K562 (cell line): ENCODE results near the gene SKIDA1. TPM values are rescaled to one million over a fixed set of nuclear protein-coding genes. Genes with fewer than 3 reads are reported as not detected.

Experiments
- ARID1B ChIP-seq: fragments of 450-650 bp; IDR thresholded peaks from 2 replicates; pipeline ENCODE4 v1.6.1; 2016; ENCODE audit warnings: antibody characterized with exemption, mild to moderate bottlenecking, inconsistent platforms
- ATF1 ChIP-seq, 2 experiments: fragments of 450-650 bp in 1 of 2; IDR thresholded peaks; 2 replicates each; pipeline ENCODE4 v1.6.1; 2016; ENCODE audit warnings: missing compliant biosample characterization in 1 of 2, missing genetic modification characterization in 1 of 2
- CAMTA2 ChIP-seq: fragments of 250-450 bp; sonication (Bioruptor Pico); conservative IDR thresholded peaks from 2 replicates; pipeline ENCODE4 v1.5.1; 2022
- polyA plus RNA-seq, 8 experiments: library from polyadenylated mRNA; depleted of rRNA in 4 of 8; stranded (reverse) in 5 of 8; unstranded in 3 of 8; fragments of >200 nt; fragmentation: Nextera tagmentation in 2 of 8; fragmentation: Illumina TruSeq in 1 of 8; extraction: Ambion mirVana in 2 of 8; extraction: Trizol in 1 of 8; gene quantifications; 2 replicates each; pipeline versions ENCODE4 v1.2.1 to v1.2.3, GENCODE V29; 2011 to 2014; ENCODE audit warnings: inconsistent platforms in 1 of 8, missing spikeins in 1 of 8
- total RNA-seq, 7 experiments: library from RNA; depleted of rRNA in 6 of 7; stranded (reverse); fragments of >200 nt in 6 of 7; fragmentation: Illumina TruSeq in 2 of 7; extraction: Trizol in 2 of 7; gene quantifications; 2 replicates each; pipeline versions ENCODE4 v1.2.1 to v1.2.3, GENCODE V29; 2011 to 2021; ENCODE audit warnings: low replicate concordance in 1 of 7
- TF ChIP-seq, protein P1 (sequence below), 2 experiments: fragments of 450-650 bp; IDR thresholded peaks; 2 replicates each; pipeline ENCODE4 v1.6.1; 2016; ENCODE audit warnings: mild to moderate bottlenecking in 2 of 2, borderline replicate concordance in 1 of 2, low read depth in 1 of 2, moderate library complexity in 1 of 2
- TF ChIP-seq, protein P2 (sequence below): fragments of 450-650 bp; formaldehyde crosslinking; IDR thresholded peaks from 2 replicates; pipeline ENCODE4 v1.4.0; 2022; ENCODE audit warnings: mild to moderate bottlenecking, moderate library complexity
- TF ChIP-seq, protein P3 (sequence below): fragments of 200-800 bp; sonication (Bioruptor generic); IDR thresholded peaks from 2 replicates; pipeline ENCODE4 v1.6.1; 2017; ENCODE audit warnings: missing genetic modification characterization, missing compliant biosample characterization
- TF ChIP-seq, protein P4 (sequence below): fragments of 450-650 bp; IDR thresholded peaks from 2 replicates; pipeline ENCODE4 v1.6.1; 2017; ENCODE audit warnings: antibody characterized with exemption, mild to moderate bottlenecking
- TF ChIP-seq, protein P5 (sequence below), 3 experiments: fragments of 200-800 bp in 1 of 3; fragments of 250-450 bp in 1 of 3; fragments of 450-650 bp in 1 of 3; sonication (Bioruptor Pico) in 1 of 3; sonication (Bioruptor generic) in 1 of 3; formaldehyde crosslinking in 1 of 3; IDR thresholded peaks; 2 replicates each; pipeline versions ENCODE4 v1.6.1 to v1.8.0; 2016 to 2022; ENCODE audit warnings: mild to moderate bottlenecking in 2 of 3, missing genetic modification characterization in 2 of 3, missing compliant biosample characterization in 1 of 3, moderate library complexity in 1 of 3

SKIDA1 gene
- total and polyA plus RNA-seq, 9 of the 15 experiments (the other 6 are each of a cell fraction or from before 2014, with no cell fraction given) = 0.05 to 1.1 (median 0.42) TPM

DNA sequence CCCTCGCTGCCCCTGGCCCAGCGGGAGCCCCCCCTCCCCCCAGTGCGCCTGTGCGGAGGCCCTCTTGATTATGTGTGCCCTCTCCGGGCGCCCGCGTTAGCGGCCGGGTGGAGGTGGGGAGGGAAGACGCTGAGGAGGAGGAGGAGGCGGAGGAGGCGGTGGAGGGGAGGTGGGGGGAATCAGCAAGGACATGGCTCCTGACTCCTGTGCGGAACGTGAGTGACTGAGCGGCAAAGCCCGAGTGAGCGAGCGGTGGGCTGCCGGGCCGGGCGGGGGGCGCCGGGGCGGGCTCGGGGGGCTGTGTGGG, 8.8 kb upstream of the SKIDA1 start (continued):
- TF ChIP-seq, protein P1, sequence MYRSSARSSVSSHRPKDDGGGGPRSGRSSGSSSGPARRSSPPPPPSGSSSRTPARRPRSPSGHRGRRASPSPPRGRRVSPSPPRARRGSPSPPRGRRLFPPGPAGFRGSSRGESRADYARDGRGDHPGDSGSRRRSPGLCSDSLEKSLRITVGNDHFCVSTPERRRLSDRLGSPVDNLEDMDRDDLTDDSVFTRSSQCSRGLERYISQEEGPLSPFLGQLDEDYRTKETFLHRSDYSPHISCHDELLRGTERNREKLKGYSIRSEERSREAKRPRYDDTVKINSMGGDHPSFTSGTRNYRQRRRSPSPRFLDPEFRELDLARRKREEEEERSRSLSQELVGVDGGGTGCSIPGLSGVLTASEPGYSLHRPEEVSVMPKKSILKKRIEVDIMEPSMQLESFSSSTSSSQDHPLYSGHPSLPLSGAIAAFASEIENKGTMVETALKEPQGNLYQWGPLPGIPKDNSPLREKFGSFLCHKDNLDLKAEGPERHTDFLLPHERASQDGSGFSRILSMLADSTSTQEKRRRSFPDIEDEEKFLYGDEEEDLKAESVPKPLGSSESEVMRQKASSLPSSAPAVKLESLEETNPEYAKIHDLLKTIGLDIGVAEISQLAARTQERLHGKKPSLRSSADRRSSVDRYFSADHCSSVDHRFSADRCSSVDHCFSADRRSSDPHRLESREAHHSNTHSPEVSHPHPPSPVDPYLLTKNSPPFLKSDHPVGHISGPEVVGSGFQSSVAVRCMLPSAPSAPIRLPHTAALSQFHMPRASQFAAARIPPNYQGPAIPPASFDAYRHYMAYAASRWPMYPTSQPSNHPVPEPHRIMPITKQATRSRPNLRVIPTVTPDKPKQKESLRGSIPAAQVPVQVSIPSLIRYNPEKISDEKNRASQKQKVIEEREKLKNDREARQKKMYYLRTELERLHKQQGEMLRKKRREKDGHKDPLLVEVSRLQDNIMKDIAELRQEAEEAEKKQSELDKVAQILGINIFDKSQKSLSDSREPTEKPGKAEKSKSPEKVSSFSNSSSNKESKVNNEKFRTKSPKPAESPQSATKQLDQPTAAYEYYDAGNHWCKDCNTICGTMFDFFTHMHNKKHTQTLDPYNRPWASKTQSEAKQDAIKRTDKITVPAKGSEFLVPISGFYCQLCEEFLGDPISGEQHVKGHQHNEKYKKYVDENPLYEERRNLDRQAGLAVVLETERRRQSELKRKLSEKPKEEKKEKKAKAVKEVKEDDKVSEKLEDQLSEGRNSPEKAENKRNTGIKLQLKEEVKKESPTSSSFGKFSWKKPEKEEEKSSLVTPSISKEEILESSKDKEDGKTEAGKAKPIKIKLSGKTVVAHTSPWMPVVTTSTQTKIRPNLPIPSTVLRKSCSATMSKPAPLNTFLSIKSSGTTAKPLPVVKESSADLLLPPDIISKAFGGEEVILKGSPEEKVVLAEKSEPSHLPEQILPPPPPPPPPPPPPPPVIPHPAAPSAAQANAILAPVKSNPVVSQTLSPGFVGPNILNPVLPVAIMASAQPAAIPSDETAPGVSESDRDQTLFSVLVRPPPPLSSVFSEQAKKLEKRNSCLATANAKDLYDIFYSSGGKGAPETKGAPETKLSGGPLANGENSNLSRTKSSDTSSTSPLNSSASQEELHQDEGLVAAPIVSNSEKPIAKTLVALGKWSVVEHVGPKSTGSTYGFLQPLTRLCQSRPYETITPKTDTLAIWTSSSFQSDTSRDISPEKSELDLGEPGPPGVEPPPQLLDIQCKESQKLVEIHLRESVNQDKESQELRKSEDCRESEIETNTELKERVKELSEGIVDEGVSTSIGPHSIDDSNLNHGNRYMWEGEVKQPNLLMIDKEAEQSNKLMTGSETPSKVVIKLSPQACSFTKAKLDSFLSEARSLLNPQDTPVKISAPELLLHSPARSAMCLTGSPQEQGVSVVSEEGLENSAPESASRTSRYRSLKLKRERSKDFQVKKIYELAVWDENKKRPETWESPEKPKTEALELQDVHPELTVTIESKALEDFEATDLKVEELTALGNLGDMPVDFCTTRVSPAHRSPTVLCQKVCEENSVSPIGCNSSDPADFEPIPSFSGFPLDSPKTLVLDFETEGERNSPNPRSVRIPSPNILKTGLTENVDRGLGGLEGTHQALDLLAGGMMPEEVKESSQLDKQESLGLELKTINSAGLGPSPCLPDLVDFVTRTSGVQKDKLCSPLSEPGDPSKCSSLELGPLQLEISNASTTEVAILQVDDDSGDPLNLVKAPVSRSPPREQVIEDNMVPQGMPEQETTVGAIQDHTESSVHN (IDR thresholded peaks at IDR 0.05; ENCODE audit: borderline replicate concordance in 1 of 2, low read depth in 1 of 2) = no peak
- TF ChIP-seq CAMTA2 = no peak
- TF ChIP-seq, protein P2, sequence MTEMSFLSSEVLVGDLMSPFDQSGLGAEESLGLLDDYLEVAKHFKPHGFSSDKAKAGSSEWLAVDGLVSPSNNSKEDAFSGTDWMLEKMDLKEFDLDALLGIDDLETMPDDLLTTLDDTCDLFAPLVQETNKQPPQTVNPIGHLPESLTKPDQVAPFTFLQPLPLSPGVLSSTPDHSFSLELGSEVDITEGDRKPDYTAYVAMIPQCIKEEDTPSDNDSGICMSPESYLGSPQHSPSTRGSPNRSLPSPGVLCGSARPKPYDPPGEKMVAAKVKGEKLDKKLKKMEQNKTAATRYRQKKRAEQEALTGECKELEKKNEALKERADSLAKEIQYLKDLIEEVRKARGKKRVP (CRISPR knock-in tag) = no peak
- TF ChIP-seq ATF1 (CRISPR knock-in tag; IDR thresholded peaks at IDR 0.05) = no peak
- no peak for TF ChIP-seq ATF1 (tag; IDR thresholded peaks at IDR 0.05)
- TF ChIP-seq ARID1B = no peak
- TF ChIP-seq, protein P3, sequence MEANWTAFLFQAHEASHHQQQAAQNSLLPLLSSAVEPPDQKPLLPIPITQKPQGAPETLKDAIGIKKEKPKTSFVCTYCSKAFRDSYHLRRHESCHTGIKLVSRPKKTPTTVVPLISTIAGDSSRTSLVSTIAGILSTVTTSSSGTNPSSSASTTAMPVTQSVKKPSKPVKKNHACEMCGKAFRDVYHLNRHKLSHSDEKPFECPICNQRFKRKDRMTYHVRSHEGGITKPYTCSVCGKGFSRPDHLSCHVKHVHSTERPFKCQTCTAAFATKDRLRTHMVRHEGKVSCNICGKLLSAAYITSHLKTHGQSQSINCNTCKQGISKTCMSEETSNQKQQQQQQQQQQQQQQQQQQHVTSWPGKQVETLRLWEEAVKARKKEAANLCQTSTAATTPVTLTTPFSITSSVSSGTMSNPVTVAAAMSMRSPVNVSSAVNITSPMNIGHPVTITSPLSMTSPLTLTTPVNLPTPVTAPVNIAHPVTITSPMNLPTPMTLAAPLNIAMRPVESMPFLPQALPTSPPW (CRISPR knock-in tag) = peak; percentile 87
- TF ChIP-seq, protein P4, sequence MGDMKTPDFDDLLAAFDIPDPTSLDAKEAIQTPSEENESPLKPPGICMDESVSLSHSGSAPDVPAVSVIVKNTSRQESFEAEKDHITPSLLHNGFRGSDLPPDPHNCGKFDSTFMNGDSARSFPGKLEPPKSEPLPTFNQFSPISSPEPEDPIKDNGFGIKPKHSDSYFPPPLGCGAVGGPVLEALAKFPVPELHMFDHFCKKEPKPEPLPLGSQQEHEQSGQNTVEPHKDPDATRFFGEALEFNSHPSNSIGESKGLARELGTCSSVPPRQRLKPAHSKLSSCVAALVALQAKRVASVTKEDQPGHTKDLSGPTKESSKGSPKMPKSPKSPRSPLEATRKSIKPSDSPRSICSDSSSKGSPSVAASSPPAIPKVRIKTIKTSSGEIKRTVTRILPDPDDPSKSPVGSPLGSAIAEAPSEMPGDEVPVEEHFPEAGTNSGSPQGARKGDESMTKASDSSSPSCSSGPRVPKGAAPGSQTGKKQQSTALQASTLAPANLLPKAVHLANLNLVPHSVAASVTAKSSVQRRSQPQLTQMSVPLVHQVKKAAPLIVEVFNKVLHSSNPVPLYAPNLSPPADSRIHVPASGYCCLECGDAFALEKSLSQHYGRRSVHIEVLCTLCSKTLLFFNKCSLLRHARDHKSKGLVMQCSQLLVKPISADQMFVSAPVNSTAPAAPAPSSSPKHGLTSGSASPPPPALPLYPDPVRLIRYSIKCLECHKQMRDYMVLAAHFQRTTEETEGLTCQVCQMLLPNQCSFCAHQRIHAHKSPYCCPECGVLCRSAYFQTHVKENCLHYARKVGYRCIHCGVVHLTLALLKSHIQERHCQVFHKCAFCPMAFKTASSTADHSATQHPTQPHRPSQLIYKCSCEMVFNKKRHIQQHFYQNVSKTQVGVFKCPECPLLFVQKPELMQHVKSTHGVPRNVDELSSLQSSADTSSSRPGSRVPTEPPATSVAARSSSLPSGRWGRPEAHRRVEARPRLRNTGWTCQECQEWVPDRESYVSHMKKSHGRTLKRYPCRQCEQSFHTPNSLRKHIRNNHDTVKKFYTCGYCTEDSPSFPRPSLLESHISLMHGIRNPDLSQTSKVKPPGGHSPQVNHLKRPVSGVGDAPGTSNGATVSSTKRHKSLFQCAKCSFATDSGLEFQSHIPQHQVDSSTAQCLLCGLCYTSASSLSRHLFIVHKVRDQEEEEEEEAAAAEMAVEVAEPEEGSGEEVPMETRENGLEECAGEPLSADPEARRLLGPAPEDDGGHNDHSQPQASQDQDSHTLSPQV = no peak
- TF ChIP-seq, protein P5, sequence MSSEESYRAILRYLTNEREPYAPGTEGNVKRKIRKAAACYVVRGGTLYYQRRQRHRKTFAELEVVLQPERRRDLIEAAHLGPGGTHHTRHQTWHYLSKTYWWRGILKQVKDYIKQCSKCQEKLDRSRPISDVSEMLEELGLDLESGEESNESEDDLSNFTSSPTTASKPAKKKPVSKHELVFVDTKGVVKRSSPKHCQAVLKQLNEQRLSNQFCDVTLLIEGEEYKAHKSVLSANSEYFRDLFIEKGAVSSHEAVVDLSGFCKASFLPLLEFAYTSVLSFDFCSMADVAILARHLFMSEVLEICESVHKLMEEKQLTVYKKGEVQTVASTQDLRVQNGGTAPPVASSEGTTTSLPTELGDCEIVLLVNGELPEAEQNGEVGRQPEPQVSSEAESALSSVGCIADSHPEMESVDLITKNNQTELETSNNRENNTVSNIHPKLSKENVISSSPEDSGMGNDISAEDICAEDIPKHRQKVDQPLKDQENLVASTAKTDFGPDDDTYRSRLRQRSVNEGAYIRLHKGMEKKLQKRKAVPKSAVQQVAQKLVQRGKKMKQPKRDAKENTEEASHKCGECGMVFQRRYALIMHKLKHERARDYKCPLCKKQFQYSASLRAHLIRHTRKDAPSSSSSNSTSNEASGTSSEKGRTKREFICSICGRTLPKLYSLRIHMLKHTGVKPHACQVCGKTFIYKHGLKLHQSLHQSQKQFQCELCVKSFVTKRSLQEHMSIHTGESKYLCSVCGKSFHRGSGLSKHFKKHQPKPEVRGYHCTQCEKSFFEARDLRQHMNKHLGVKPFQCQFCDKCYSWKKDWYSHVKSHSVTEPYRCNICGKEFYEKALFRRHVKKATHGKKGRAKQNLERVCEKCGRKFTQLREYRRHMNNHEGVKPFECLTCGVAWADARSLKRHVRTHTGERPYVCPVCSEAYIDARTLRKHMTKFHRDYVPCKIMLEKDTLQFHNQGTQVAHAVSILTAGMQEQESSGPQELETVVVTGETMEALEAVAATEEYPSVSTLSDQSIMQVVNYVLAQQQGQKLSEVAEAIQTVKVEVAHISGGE (CRISPR knock-in tag; IDR thresholded peaks at IDR 0.05) = peak in 1 of 3 experiments; percentile 1; a peak in 1 of 6 replicates
